KMS-11 (cell line): ENCODE measurements around the gene SYT7.

ENCODE experiments used
- H2AFZ ChIP-seq: fragments of 200-600 bp; sonication (generic); 2 replicates; pipeline ENCODE4 v1.6.1; 2016; ENCODE audit warnings: antibody characterized with exemption, mixed run types, low read depth
- H3K27ac ChIP-seq: fragments of 200-600 bp; sonication (generic); 2 replicates; pipeline ENCODE4 v1.6.1; 2016; ENCODE audit warnings: mild to moderate bottlenecking, mixed run types
- H3K27me3 ChIP-seq: fragments of 200-600 bp; sonication (generic); 2 replicates; pipeline ENCODE4 v1.6.1; 2017; ENCODE audit warnings: mild to moderate bottlenecking, low read depth, mixed run types, moderate library complexity; ENCODE audit not compliant: insufficient read depth
- H3K36me3 ChIP-seq: fragments of 200-600 bp; sonication (generic); 2 replicates; pipeline ENCODE4 v1.6.1; 2017; ENCODE audit warnings: mild to moderate bottlenecking, mixed run types; ENCODE audit not compliant: insufficient read depth
- H3K4me1 ChIP-seq: fragments of 200-600 bp; sonication (generic); 2 replicates; pipeline ENCODE4 v1.6.1; 2016; ENCODE audit warnings: mild to moderate bottlenecking, low read depth, mixed run types; ENCODE audit not compliant: poor library complexity, severe bottlenecking
- H3K4me2 ChIP-seq: fragments of 200-600 bp; sonication (generic); 2 replicates; pipeline ENCODE4 v1.7.0; 2016; ENCODE audit warnings: mild to moderate bottlenecking, mixed run types
- H3K4me3 ChIP-seq: fragments of 200-600 bp; sonication (generic); IDR thresholded peaks from 2 replicates; pipeline ENCODE4 v1.6.1; 2017; ENCODE audit warnings: low read depth, low read length, mixed read lengths; ENCODE audit not compliant: insufficient read depth
- H3K79me2 ChIP-seq: fragments of 200-600 bp; sonication (generic); 2 replicates; pipeline ENCODE4 v1.6.1; 2016; ENCODE audit warnings: low read depth, mixed run types; ENCODE audit not compliant: insufficient read depth
- H3K9ac ChIP-seq: fragments of 200-600 bp; sonication (generic); 2 replicates; pipeline ENCODE4 v1.6.1; 2016; ENCODE audit warnings: mild to moderate bottlenecking, mixed run types
- H4K20me1 ChIP-seq: fragments of 200-600 bp; sonication (generic); 2 replicates; pipeline ENCODE4 v1.6.1; 2016; ENCODE audit warnings: mild to moderate bottlenecking, mixed run types; ENCODE audit not compliant: insufficient read depth
- CTCF ChIP-seq: fragments of 200-600 bp; sonication (generic); conservative IDR thresholded peaks from 2 replicates; pipeline ENCODE4 v1.6.1; 2017; ENCODE audit warnings: low read depth, mild to moderate bottlenecking, antibody characterized with exemption, low read length, moderate library complexity, mixed read lengths

The SYT7 gene

GRCh38 chr11:61564936-61565696 lies 15.8 kb downstream of the SYT7 start:
- Histone ChIP-seq H3K4me1 (no peaks in the 10 kb centered on the region), H3K27ac (no peak overlapping the region), H3K9ac (no peak overlapping the region), H3K4me3 (no peak overlapping the region), H3K27me3 (peaks cover 74% of the 10 kb centered on the region), H3K79me2 (no peaks in the 10 kb centered on the region), H3K4me2 (no peak overlapping the region), H2AFZ (no peak overlapping the region), H4K20me1 (no peaks in the 10 kb centered on the region), H3K36me3 (no peaks in the 10 kb centered on the region)
- no peak for TF ChIP-seq CTCF

DNA sequence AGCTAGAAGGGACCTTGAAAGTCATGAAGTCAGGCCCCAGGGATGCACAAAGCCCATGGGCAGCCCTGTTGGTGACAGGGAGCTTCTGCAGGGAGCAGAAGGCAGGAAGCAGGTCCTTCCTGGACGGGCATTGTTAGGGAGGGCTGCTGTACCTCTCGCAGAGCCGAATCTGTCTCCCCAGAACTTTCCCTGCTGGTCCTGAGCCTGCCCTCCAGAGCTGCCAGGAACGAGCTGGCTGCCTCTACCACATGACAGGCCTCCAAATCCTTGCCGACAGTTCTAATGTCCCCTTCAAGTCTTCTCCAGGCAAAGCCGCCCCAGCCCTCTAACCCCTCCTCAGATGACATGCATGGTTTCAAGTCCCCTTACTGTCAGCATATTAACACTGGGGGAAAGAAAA lies 20.1 kb downstream of the SYT7 start:
- Histone ChIP-seq H4K20me1 (no peaks in the 10 kb centered on the region), H2AFZ (no peak overlapping the region), H3K27ac (no peak overlapping the region), H3K4me3 (no peak overlapping the region), H3K4me2 (no peak overlapping the region), H3K27me3 (peaks cover 95% of the 10 kb centered on the region), H3K9ac (no peak overlapping the region), H3K79me2 (no peaks in the 10 kb centered on the region), H3K36me3 (no peaks in the 10 kb centered on the region), H3K4me1 (no peaks in the 10 kb centered on the region)
- no peak for TF ChIP-seq CTCF

- Histone ChIP-seq H3K4me1 (no peaks in the 10 kb centered on the region), H3K27me3 (peaks cover 92% of the 10 kb centered on the region), H3K27ac (no peak overlapping the region)
Measured at GRCh38 chr11:61556621-61557020, 24.3 kb downstream of the SYT7 start.

DNA sequence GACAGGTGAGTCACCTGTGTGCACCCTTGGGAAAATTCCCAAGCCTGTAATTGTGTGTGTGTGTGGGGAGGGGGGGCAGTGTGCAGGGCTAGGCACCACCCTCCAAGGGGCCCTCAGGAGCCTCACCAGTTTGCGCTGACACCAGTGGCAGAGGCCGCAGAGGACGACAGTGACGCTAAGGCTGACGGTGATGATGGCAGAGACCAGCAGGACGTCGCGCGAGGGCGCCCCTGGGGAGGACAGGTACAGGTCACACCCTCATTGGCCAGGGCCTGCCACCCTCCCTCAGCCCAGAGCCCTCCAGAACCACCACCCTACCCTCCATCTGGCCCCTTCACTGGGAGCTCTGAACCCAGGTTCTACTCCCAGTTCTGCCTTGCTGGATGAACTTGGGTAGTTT lies 24.9 kb downstream of the SYT7 start:
- no peaks in the 10 kb centered on the region for H4K20me1 ChIP-seq
- no peak overlapping the region for H3K9ac ChIP-seq
- H3K4me1 ChIP-seq, result no peaks in the 10 kb centered on the region
- no peak overlapping the region for H2AFZ ChIP-seq
- H3K27me3 ChIP-seq, result peaks cover 92% of the 10 kb centered on the region
- H3K27ac ChIP-seq, result no peak overlapping the region
- TF ChIP-seq CTCF, result no peak
- H3K79me2 ChIP-seq, result no peaks in the 10 kb centered on the region
- no peak overlapping the region for H3K4me2 ChIP-seq
- no peak overlapping the region for H3K4me3 ChIP-seq
- no peaks in the 10 kb centered on the region for H3K36me3 ChIP-seq

More at GRCh38 chr11:61556621-61557020, 24.3 kb downstream of the SYT7 start:
- no peak overlapping the region for H3K4me2 ChIP-seq
- no peak overlapping the region for H2AFZ ChIP-seq
- no peak for TF ChIP-seq CTCF
- H3K79me2 ChIP-seq, result no peaks in the 10 kb centered on the region
- no peaks in the 10 kb centered on the region for H3K36me3 ChIP-seq
- H3K9ac ChIP-seq, result no peak overlapping the region
- no peak overlapping the region for H3K4me3 ChIP-seq
- H4K20me1 ChIP-seq, result no peaks in the 10 kb centered on the region
